H1 (cell line): ENCODE results near the gene MUS81. TPM values are rescaled to one million over a fixed set of nuclear protein-coding genes. Genes with fewer than 3 reads are reported as not detected.
"Not testable (repeated sequence)": the region's sequence is repeated elsewhere in the genome, so short reads cannot be mapped to it uniquely, and the experiment has no call there.

Experiments
- CTCF ChIA-PET: fragments of 300-600 bp; sonication (Branson Sonifier 250); formaldehyde crosslinking; loops from one replicate; lab custom pipeline; 2021; ENCODE audit not compliant: partially characterized antibody; lab: Charles Lee
- POLR2A ChIA-PET: fragments of 300-600 bp; sonication (Branson Sonifier 250); formaldehyde crosslinking; loops from one replicate; lab custom pipeline; 2021; ENCODE audit warnings: inconsistent platforms; ENCODE audit not compliant: partially characterized antibody; lab: Charles Lee
- DNase-seq, 2 experiments: peaks; one replicate each; pipeline versions ENCODE4 v3.0.0 to v3.0.0-alpha.2; 2010 to 2022; ENCODE audit warnings: low spot score in 2 of 2, low read depth in 1 of 2, mixed read lengths in 1 of 2
- FAIRE-seq: peaks from 2 replicates; lab custom pipeline; 2011; peaks lifted over from hg19 to GRCh38; lab: Jason Lieb, UNC
- H2AFZ ChIP-seq: 2 replicates; pipeline ENCODE4 v1.8.1; 2012; ENCODE audit warnings: low read length, inconsistent platforms
- H2AK5ac ChIP-seq: 2 replicates; pipeline ENCODE4 v1.6.1; 2013; ENCODE audit warnings: low read depth, low read length
- H2BK120ac ChIP-seq: replicated peaks from 2 replicates; pipeline ENCODE3; 2013; ENCODE audit warnings: low read depth, low read length, inconsistent platforms
- H2BK12ac ChIP-seq: 2 replicates; pipeline ENCODE4 v1.6.1; 2013; ENCODE audit warnings: low read depth, low read length
- H2BK15ac ChIP-seq: 2 replicates; pipeline ENCODE4 v1.6.1; 2013; ENCODE audit warnings: low read length
- H2BK20ac ChIP-seq: 2 replicates; pipeline ENCODE4 v1.6.1; 2013; ENCODE audit warnings: low read length
- H2BK5ac ChIP-seq: 2 replicates; pipeline ENCODE4 v1.6.1; 2013; ENCODE audit warnings: low read depth, low read length
- H3K14ac ChIP-seq: 2 replicates; pipeline ENCODE4 v1.6.1; 2013; ENCODE audit warnings: inconsistent platforms; ENCODE audit not compliant: insufficient read length
- H3K18ac ChIP-seq: 2 replicates; pipeline ENCODE4 v1.6.1; 2013; ENCODE audit warnings: low read length; ENCODE audit errors: extremely low read depth
- H3K23ac ChIP-seq: 2 replicates; pipeline ENCODE4 v1.6.1; 2013; ENCODE audit warnings: inconsistent platforms; ENCODE audit not compliant: insufficient read length
- H3K23me2 ChIP-seq: 2 replicates; pipeline ENCODE4 v1.6.1; 2013; ENCODE audit warnings: low read depth, low read length
- H3K27ac ChIP-seq: 2 replicates; pipeline ENCODE4 v1.6.1; 2011; ENCODE audit warnings: low read depth, low read length, inconsistent platforms
- H3K27me3 ChIP-seq, 4 experiments: replicated peaks in 1 of 4; 1 replicate in 1 of 4; 2 replicates in 3 of 4; pipeline versions ENCODE4 v1.6.1 to v1.8.1; 2011 to 2013; ENCODE audit warnings: low read length in 3 of 4, mild to moderate bottlenecking in 3 of 4, inconsistent platforms in 2 of 4, mixed read lengths in 2 of 4, moderate library complexity in 1 of 4; ENCODE audit not compliant: control insufficient read depth in 3 of 4, insufficient read depth in 3 of 4; ENCODE audit errors: extremely low read depth in 1 of 4
- H3K36me3 ChIP-seq, 4 experiments: 2 replicates each; pipeline versions ENCODE4 v1.6.1 to v1.8.1; 2011 to 2013; ENCODE audit warnings: mild to moderate bottlenecking in 4 of 4, low read length in 3 of 4, moderate library complexity in 2 of 4, control low read depth in 1 of 4, inconsistent platforms in 1 of 4; ENCODE audit not compliant: insufficient read depth in 4 of 4, control insufficient read depth in 2 of 4
- H3K4ac ChIP-seq: replicated peaks from 2 replicates; pipeline ENCODE3; 2013; ENCODE audit warnings: low read length, low read depth, mixed read lengths, inconsistent platforms; ENCODE audit not compliant: insufficient read length
- H3K4me1 ChIP-seq, 4 experiments: replicated peaks in 1 of 4; 1 replicate in 1 of 4; 2 replicates in 3 of 4; pipeline versions ENCODE4 v1.6.1 to v1.8.1; 2011 to 2013; ENCODE audit warnings: low read length in 3 of 4, inconsistent platforms in 2 of 4, mixed read lengths in 1 of 4; ENCODE audit not compliant: insufficient read depth in 4 of 4, control insufficient read depth in 3 of 4
- H3K4me2 ChIP-seq, 2 experiments: 2 replicates each; pipeline versions ENCODE4 v1.6.1 to v1.8.1; 2011 to 2013; ENCODE audit warnings: low read depth in 2 of 2, low read length in 2 of 2, control low read depth in 1 of 2, inconsistent platforms in 1 of 2, mild to moderate bottlenecking in 1 of 2; ENCODE audit not compliant: insufficient read depth in 1 of 2
- H3K4me3 ChIP-seq, 4 experiments: fragments of 200-600, 300-600 bp in 1 of 4; sonication (generic), shearing (Covaris generic), sonication (Bioruptor Twin) in 1 of 4; 2 replicates each; pipeline versions ENCODE4 v1.5.1 to v1.8.1; 2011 to 2016; ENCODE audit warnings: low read length in 4 of 4, low read depth in 3 of 4, control low read depth in 2 of 4, inconsistent platforms in 2 of 4, mild to moderate bottlenecking in 2 of 4, mixed read lengths in 1 of 4, moderate library complexity in 1 of 4; ENCODE audit not compliant: insufficient read depth in 2 of 4; ENCODE audit errors: extremely low read depth in 1 of 4
- H3K56ac ChIP-seq: replicated peaks from 2 replicates; pipeline ENCODE3; 2013; ENCODE audit warnings: low read depth, mild to moderate bottlenecking, mixed read lengths, low read length, inconsistent platforms; ENCODE audit not compliant: insufficient read length
- H3K79me1 ChIP-seq: 2 replicates; pipeline ENCODE4 v1.6.1; 2013; ENCODE audit warnings: low read depth, low read length, control low read depth
- H3K79me2 ChIP-seq, 2 experiments: 2 replicates each; pipeline versions ENCODE4 v1.6.1 to v1.8.1; 2012 to 2013; ENCODE audit warnings: low read length in 2 of 2, mild to moderate bottlenecking in 2 of 2, inconsistent platforms in 1 of 2; ENCODE audit not compliant: insufficient read depth in 2 of 2, control insufficient read depth in 1 of 2
- H3K9ac ChIP-seq, 4 experiments: replicated peaks in 1 of 4; 1 replicate in 1 of 4; 2 replicates in 3 of 4; pipeline versions ENCODE4 v1.6.1 to v1.8.1; 2011 to 2013; ENCODE audit warnings: low read depth in 3 of 4, low read length in 3 of 4, control low read depth in 2 of 4, mild to moderate bottlenecking in 2 of 4, moderate library complexity in 2 of 4, inconsistent platforms in 1 of 4; ENCODE audit errors: extremely low read depth in 1 of 4
- H3K9me3 ChIP-seq, 2 experiments: 2 replicates each; pipeline versions ENCODE4 v1.6.1 to v1.8.1; 2012 to 2013; ENCODE audit warnings: mild to moderate bottlenecking in 2 of 2, moderate library complexity in 2 of 2, control low read depth in 1 of 2, inconsistent platforms in 1 of 2, low read depth in 1 of 2, low read length in 1 of 2, mixed read lengths in 1 of 2; ENCODE audit not compliant: insufficient read depth in 2 of 2
- H4K20me1 ChIP-seq, 2 experiments: replicated peaks in 1 of 2; 2 replicates each; pipeline versions ENCODE3 to v1.8.1; 2011 to 2013; ENCODE audit warnings: inconsistent platforms in 2 of 2, low read length in 2 of 2, mild to moderate bottlenecking in 1 of 2; ENCODE audit not compliant: insufficient read depth in 2 of 2, control insufficient read depth in 1 of 2
- H4K5ac ChIP-seq: 2 replicates; pipeline ENCODE4 v1.6.1; 2013; ENCODE audit warnings: low read length, low read depth, mixed read lengths, inconsistent platforms; ENCODE audit not compliant: insufficient read length
- H4K8ac ChIP-seq: 2 replicates; pipeline ENCODE4 v1.8.0; 2013; ENCODE audit warnings: mild to moderate bottlenecking, moderate library complexity, low read length, inconsistent platforms; ENCODE audit not compliant: insufficient read depth; ENCODE audit errors: extremely low read depth
- H4K91ac ChIP-seq: replicated peaks from 2 replicates; pipeline ENCODE3; 2013; ENCODE audit warnings: low read length, mixed read lengths, inconsistent platforms; ENCODE audit not compliant: insufficient read length
- KDM5A ChIP-seq: fragments of 200-600 bp; IDR thresholded peaks from 2 replicates; pipeline ENCODE4 v1.7.1; 2012; ENCODE audit warnings: mild to moderate bottlenecking, low read length, inconsistent platforms, mixed read lengths
- MAFK ChIP-seq: IDR thresholded peaks from 2 replicates; pipeline ENCODE4 v1.6.1; 2012; ENCODE audit warnings: low read depth, mild to moderate bottlenecking, improper control_type of control experiment, low read length
- WGBS, 2 experiments: shearing (Covaris generic) in 1 of 2; methylation state at CpG; one replicate each; pipeline versions ENCODE4 v1.1.6 to v1.1.7; 2013 to 2015; ENCODE audit warnings: low lambda C conversion rate in 2 of 2, mixed read lengths in 2 of 2, inconsistent platforms in 1 of 2, low coverage in 1 of 2, missing lambda C conversion rate in 1 of 2; ENCODE audit not compliant: insufficient replicate concordance in 2 of 2, insufficient coverage in 1 of 2, insufficient read length in 1 of 2; ENCODE audit errors: extremely low coverage in 1 of 2, missing lambda C conversion rate in 1 of 2; 5-methylcytosine and 5-hydroxymethylcytosine counted together
- polyA plus RNA-seq, 7 experiments: library from polyadenylated mRNA; depleted of rRNA in 3 of 7; stranded (reverse) in 5 of 7; unstranded in 2 of 7; fragments of >200 nt in 5 of 7; fragments of 200-250 nt in 2 of 7; gene quantifications; 1 replicate in 5 of 7; 2 replicates in 1 of 7; 4 replicates in 1 of 7; pipeline versions ENCODE4 v1.2.1 to v1.2.3, GENCODE V29; 2011 to 2013; ENCODE audit warnings: missing spikeins in 2 of 7, mixed read lengths in 2 of 7
- total RNA-seq: library from RNA; stranded (reverse); fragmentation: NEBNext Ultra II Directional; extraction: Animal tissue kit (Norgen Biotek cat#: 25700); gene quantifications from 2 replicates; pipeline ENCODE4 v1.2.1, GENCODE V29; 2021

Gene MUS81
- total and polyA plus RNA-seq, 2 of the 8 experiments (the other 6 are each of a cell fraction or from before 2014, with no cell fraction given): 30.2 to 31.5 TPM

DNA sequence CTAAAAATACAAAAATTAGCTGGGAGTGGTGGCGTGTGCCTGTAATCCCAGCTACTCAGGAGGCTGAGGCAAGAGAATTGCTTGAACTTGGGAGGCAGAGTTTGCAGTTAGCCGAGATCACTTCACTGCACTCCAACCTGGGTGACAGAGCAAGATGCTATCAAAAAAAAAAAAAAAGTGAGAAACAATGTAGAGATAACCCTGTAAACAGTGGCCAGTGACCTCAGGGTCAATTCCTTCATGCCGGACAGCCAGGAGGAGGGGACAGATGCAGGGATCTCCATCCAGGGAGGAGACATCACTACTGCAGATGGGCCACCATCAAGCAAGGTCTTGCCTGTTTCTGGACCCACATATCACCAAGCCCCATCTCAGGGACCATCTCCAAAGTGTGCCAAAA, 12.5 kb upstream of the MUS81 start (continued):
- TF ChIP-seq KDM5A (no peak), MAFK (no peak)
- TF ChIP-seq, all 59 proteins: peak for 0

DNA sequence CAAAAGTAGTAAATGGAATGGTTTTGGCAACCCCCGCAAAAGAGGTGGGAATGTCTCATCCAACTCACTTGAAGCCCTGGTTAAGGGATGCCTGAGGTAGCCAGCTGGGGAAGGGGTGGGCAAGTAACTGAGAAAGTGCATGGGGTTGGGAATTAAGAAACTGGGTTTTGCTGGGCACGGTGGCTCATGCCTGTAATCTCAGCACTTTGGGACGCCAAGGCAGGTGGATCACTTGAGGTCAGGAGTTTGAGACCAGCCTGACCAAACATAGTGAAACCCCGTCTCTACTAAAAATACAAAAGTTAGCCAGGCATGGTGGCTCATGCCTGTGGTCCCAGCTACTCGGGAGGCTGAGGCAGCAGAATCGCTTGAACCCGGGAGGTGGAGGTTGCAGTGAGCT, 11.5 kb upstream of the MUS81 start:
- H3K18ac ChIP-seq, H3K4me1 ChIP-seq, H4K91ac ChIP-seq, H2AFZ ChIP-seq, H2BK15ac ChIP-seq, H3K9me3 ChIP-seq, H3K79me2 ChIP-seq, H3K23ac ChIP-seq, H2BK12ac ChIP-seq, H4K5ac ChIP-seq, H2AK5ac ChIP-seq, H3K56ac ChIP-seq, H3K36me3 ChIP-seq, H3K9ac ChIP-seq, H3K27me3 ChIP-seq, H4K20me1 ChIP-seq, H3K4ac ChIP-seq, H3K4me3 ChIP-seq, DNase-seq, H4K8ac ChIP-seq, FAIRE-seq, H3K4me2 ChIP-seq, H3K14ac ChIP-seq, H3K23me2 ChIP-seq, H3K79me1 ChIP-seq, H2BK20ac ChIP-seq, H2BK120ac ChIP-seq, H2BK5ac ChIP-seq, H3K27ac ChIP-seq: not testable (repeated sequence)
- CTCF ChIA-PET: interaction anchor here (0.6 to 15.2 kb wide), 10 partner anchors 9 to 140 kb away, joined by 3 to 283 read pairs (median 10); partner anchors contain the start of genes CCDC85B, CFL1, CTSW and EFEMP2
- WGBS, 2 experiments: 72% methylated on average over 7 of the region's 7 CpGs; no CpG with 5 or more reads in 1 of the 2 experiments
- POLR2A ChIA-PET: interaction anchor here (1.3 to 38.3 kb wide), 6 partner anchors 10 to 185 kb away, joined by 3 to 1071 read pairs (median 6); partner anchors contain the start of genes CCDC85B, CFL1, CTSW and EFEMP2
